Stimulated activated CD4-positive, alpha-beta T cell treated with anti-CD3 and anti-CD28 coated beads, TNF-alpha, amount 100 ng/mL, for 4 hours (primary cell): ENCODE data around the gene ANO8.

Source experiments
- DNase-seq, 3 experiments: peaks; one replicate each; pipeline ENCODE4 v3.0.0-alpha.2; 2020; ENCODE audit warnings: low read depth in 3 of 3

ANO8 gene

GRCh38 chr19:17329366-17330261 lies 5.0 kb downstream of the ANO8 start:
- DNase-seq, result no peak

DNA sequence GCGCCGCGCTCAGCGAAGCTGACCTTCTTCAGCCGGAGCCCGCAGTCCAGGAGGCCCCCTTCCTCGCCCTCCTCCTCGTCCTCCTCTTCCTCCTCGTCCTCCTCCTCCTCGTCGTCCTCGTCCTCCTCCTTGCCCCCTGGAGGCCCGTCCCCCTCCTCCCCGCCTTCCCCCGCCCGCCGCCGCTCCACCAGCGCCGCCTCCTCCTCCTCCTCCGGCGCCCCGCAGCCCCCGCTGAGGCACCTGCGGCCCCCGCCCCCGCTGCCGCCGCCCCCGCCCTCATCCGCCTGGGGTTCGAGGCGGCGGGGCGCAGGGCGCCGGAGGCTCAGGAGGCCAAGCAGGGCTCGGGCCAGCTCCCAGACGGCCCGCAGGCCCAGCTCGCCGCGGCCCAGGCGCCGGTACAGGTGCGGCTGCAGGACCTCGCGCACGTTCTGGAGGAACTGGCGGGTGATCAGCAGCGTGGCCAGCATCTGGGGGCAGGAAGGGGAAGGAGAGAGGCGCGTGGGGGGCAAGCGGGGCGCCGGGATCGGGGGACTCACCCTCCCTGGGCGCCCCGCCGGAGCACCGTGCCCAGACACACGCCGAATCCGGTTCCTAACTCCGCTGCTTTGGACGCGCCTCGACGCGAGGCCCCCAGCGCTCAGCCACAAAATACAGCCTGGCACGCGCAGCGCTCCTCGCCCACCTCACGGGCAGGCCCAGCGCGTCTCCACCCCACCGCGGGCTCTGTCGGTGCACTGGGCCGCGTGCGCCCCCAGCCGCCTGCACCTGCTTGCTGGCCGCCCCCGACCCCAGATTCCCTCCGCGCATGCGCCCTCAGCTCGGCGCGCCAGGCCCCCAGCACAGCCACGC lies 5.9 kb downstream of the ANO8 start:
- DNase-seq, result peak in 1 of 3 experiments; percentile 38

GRCh38 chr19:17327654-17328516 lies 6.8 kb downstream of the ANO8 start:
- DNase-seq, result peak in 1 of 3 experiments; percentile 46

GRCh38 chr19:17327068-17327653 lies 7.5 kb downstream of the ANO8 start:
- no peak for DNase-seq

- DNase-seq, result no peak
These were observed 8.1 kb downstream of the ANO8 start for GRCh38 chr19:17326595-17326966.

GRCh38 chr19:17325881-17326594 lies 8.6 kb downstream of the ANO8 start:
- no peak for DNase-seq

GRCh38 chr19:17325133-17325532 lies 9.5 kb downstream of the ANO8 start:
- DNase-seq, result no peak

DNA sequence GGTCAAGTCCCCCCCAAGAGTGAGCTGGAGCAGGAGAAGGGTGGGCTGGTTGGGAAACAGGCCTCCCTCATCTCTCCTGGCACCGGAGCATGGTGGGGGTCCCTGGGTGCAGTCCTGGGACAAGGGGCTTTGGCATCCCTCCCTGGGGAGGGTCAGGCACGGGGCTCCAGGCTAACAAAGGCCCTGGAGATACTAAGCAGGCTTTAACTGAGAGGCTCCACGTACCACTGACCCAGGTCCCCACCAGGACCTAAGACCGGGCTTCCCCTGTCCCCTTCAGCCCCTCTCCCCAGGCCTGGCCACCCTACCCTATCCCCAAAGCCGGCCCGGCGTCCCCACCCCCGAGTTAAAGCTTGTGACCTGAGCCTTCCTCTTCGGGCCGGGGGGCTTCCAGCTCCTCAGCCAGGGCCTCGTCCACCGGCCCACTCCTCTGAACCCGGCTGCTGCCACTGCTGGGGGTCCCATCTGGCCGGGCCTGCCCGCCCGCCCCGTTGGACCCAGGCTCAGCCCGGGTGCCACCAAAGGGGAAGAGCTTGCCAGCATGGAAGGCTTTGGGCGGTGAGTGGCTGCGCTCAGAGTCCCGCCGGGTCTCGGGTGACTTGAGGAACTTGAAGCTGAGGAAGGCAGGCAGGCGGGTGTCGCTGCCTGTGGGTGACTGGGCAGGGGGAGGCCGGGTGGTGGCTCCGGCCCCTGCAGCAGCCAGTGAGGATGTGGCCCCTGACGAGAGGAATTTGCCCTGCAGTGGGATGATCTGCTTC lies 10.1 kb downstream of the ANO8 start:
- no peak for DNase-seq

DNA sequence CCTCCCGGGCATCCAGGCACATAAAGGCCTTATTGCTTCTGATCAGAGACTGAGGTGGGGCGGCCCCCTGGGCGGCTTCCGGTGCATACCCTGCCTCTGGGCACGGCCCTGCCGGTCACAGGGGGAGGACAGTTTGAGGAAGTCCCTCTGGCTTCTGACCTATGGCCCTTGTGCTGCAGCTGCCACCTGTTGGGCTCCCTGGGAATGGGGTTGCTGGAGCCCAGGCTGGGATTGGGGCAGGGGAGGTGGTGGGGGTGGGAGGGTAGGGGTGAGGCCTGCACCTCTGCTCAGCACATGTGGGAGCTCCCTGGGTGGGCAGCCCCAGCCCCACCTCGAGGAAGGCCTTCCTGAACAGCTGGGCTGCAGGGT lies 10.7 kb downstream of the ANO8 start:
- DNase-seq, result no peak

- DNase-seq, result no peak
These were observed 11.2 kb downstream of the ANO8 start for GRCh38 chr19:17323300-17323963.

DNA sequence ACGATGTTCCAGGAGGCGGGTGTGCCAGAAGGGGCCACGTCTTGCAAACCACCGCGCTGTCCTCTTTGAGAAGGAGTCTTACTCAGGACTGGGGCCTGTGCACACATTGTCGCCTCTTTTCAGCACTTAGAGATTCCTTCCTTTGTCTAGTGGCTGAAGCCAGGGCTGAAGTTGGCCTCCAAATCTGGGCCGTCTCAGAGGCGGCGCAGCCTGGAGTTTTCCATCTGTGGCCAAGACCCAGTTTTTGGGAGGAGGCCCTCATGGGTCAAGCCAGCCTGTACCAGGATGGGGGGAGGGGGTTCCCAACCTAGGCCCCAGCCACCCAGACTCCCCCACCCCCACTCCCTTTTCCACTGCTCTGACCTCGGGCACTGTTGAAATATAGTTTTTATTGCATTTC lies 11.8 kb downstream of the ANO8 start:
- no peak for DNase-seq

GRCh38 chr19:17321655-17322489 lies 12.8 kb downstream of the ANO8 start:
- DNase-seq, result no peak

DNA sequence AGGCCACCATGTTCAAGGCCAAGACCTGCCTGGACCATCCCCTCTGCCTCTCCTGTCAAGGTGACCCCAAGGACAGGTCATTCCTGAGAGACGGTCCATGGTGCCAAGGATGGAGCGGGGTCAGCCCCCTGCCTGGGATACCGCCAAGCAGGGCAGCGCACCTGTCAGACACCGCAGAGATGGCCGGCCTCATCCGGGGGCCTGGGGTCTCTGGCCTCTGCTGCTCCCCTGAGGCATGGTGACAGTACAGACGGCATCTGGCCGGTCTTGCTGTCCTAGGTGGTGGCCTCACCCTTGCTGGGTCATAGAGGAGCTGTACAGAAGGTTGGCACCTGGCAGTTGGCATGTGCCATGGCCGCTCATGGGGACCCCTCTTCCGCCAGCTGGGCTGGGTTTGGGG lies 14.2 kb downstream of the ANO8 start:
- DNase-seq, result no peak

DNA sequence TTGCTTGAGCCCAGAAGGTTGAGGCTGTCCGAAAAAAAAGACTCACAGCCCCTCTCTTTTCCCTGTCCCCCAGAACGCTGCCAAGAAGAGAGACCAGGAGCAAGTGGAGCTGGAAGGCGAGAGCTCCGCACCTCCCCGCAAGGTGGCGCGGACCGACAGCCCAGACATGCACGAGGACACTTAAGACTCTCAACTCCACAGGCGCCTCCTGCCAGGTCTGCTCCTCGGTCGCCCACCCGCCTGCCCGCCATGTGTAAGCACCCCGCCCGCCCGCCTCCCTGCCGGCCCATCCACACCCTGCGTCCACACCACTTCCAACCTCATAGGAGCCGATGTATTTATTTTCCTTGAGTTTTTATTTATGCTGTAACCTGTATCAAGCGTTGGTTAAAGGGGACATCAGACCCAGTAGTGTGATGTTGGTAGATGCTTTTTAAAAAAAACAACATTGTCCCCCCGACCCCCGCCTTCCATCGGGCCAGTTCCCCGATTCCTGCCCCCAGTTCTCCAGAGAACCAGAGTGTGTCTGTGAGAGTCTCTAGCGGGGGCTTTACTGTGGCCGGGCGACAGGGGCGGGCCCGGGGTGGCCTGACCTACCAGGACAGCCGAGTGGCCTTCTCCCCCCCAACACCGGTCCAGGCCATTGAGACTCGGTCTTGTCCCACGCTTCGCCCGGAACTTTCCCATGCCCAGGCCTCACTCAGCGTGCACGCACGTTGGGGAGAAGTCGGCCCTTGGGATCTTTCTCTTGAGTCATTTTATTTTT lies 15.0 kb downstream of the ANO8 start:
- DNase-seq, result no peak

GRCh38 chr19:17318966-17319365 lies 15.7 kb downstream of the ANO8 start:
- no peak for DNase-seq

- DNase-seq, result no peak
These were observed 20.6 kb downstream of the ANO8 start for GRCh38 chr19:17314007-17314593.
